ENCODE data around the gene NTN4. TPM values are rescaled to one million over a fixed set of nuclear protein-coding genes. Genes with fewer than 3 reads are reported as not detected.
A peak's percentile ranks its signal among the peaks of the same experiment; 100 is the strongest.

Gene NTN4
- total and polyA plus RNA-seq, 12 donors: 10.1 to 62.5 (median 42.4) TPM

DNA sequence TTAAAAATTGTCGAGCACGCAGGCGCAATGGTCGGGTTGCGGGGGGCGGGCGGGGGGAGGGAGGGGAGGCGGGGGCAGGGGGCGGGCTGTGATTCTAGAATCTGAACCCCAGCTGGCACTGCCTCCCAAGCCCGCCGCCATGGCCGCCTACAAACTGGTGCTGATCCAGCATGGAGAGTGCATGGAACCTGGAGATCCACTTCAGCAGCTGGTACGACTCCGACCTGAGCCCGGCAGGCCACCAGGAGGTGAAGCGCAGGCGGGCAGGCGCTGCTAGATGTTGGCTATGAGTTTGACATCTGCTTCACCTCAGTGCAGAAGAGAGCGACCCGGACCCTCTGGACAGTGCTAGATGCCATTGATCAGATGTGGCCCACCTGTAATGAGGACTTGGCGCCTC lies 118.4 kb downstream of the NTN4 start:
- 94 to 98% (median 95%) methylated on average over 12 to 21 of the region's 21 CpGs for WGBS, 4 donors
- intact Hi-C loops (cut with DNase I): no loop called here
- TF ChIP-seq POLR2A (IDR thresholded peaks at IDR 0.05): no peak
- TF ChIP-seq, protein P1, sequence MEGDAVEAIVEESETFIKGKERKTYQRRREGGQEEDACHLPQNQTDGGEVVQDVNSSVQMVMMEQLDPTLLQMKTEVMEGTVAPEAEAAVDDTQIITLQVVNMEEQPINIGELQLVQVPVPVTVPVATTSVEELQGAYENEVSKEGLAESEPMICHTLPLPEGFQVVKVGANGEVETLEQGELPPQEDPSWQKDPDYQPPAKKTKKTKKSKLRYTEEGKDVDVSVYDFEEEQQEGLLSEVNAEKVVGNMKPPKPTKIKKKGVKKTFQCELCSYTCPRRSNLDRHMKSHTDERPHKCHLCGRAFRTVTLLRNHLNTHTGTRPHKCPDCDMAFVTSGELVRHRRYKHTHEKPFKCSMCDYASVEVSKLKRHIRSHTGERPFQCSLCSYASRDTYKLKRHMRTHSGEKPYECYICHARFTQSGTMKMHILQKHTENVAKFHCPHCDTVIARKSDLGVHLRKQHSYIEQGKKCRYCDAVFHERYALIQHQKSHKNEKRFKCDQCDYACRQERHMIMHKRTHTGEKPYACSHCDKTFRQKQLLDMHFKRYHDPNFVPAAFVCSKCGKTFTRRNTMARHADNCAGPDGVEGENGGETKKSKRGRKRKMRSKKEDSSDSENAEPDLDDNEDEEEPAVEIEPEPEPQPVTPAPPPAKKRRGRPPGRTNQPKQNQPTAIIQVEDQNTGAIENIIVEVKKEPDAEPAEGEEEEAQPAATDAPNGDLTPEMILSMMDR (IDR thresholded peaks at IDR 0.05): no peak
- H3K36me3 ChIP-seq (replicated peaks in 1 of 2): no peaks in the 10 kb centered on the region
- H3K27me3 ChIP-seq: no peaks in the 10 kb centered on the region
- no peaks in the 10 kb centered on the region for H3K4me1 ChIP-seq (replicated peaks in 1 of 2)
- no peak for DNase-seq
- H3K4me3 ChIP-seq: no peak overlapping the region
- H3K9me3 ChIP-seq (replicated peaks in 1 of 3): no peaks in the 10 kb centered on the region
- H3K27ac ChIP-seq: no peak overlapping the region

DNA sequence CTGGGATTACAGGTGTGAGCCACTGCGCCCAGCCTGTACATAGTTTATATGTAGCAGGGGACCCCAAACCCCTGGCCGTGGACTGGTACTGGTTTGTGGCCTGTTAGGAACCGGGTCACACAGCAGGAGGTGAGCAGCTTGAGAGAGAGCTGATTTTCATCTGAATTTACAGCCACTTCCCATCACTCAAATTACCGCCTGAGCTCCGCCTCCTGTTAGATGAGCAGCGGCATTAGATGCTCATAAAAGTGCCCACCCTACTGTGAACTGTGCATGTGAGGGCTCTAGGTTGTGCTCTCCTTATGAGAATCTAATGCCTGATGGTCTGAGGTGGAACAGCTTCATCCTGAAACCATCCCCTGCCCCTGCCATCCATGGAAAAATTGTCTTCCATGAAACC lies 119.3 kb downstream of the NTN4 start:
- Histone ChIP-seq H3K36me3 (replicated peaks in 1 of 2) (no peaks in the 10 kb centered on the region), H3K4me3 (no peak overlapping the region), H3K9me3 (replicated peaks in 1 of 3) (no peaks in the 10 kb centered on the region), H3K4me1 (replicated peaks in 1 of 2) (no peaks in the 10 kb centered on the region), H3K27me3 (no peaks in the 10 kb centered on the region), H3K27ac (no peak overlapping the region)
- 74 to 94% (median 91%) methylated on average over 3 to 6 of the region's 6 CpGs for WGBS, 4 donors
- TF ChIP-seq POLR2A (IDR thresholded peaks at IDR 0.05): no peak
- TF ChIP-seq, protein P1 (IDR thresholded peaks at IDR 0.05): no peak
- intact Hi-C loops (cut with DNase I): no loop called here
- DNase-seq: no peak

DNA sequence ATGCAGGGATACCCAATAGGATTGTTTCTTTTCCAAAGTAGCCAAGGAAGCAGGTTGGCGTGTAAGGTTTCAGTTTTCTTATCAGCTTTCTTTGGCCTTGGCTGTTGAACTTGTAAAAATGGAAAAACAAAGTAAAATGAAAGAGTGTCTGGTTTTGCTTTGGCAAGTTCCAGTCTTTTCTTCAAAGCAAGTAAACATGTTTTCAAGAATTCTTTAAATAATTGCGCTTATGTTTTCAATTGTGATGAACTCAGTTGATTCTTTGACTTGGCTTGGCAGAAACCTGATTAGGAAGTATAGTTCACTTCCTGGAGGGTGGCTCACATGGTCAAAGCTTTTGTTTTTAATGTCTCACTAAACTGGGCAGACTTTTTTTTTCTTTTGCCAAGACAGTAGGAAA lies 127.0 kb downstream of the NTN4 start:
- no peaks in the 10 kb centered on the region for H3K36me3 ChIP-seq (replicated peaks in 1 of 2)
- 21 to 35% (median 27%) methylated on average over 2 of the region's 2 CpGs for WGBS, 4 donors
- peak in 1 of 7 donors; percentile 12 for DNase-seq
- intact Hi-C loops (cut with DNase I): no loop called here
- H3K4me3 ChIP-seq: peak overlapping the region in 2 of 4 donors; percentile 4 to 9
- TF ChIP-seq, protein P1 (IDR thresholded peaks at IDR 0.05): no peak
- TF ChIP-seq POLR2A (IDR thresholded peaks at IDR 0.05): no peak
- H3K4me1 ChIP-seq (replicated peaks in 1 of 2): peaks cover 7 to 13% of the 10 kb centered on the region in 2 donors
- peak overlapping the region; percentile 39 to 86 (median 57) for H3K27ac ChIP-seq
- H3K27me3 ChIP-seq: no peaks in the 10 kb centered on the region
- H3K9me3 ChIP-seq (replicated peaks in 1 of 3): no peaks in the 10 kb centered on the region

DNA sequence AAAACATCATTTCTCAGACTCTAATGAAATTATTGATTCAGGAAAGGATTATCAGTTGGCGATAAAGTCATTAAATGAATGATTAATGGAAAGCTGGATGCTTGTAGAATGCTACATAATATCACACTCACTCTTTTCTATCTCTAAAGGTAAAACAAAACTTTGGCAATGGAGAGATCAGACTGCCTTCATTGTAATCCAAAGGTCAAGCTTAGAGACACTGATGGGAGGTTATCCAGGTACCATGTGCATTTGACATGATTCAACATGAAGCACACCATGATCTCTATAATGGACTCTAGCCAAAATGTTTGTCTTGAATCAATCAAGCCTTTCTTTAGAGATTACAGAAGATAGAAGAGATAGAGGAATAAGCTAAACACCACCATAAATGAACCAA lies 129.2 kb downstream of the NTN4 start:
- TF ChIP-seq POLR2A (IDR thresholded peaks at IDR 0.05): no peak
- TF ChIP-seq, protein P1 (IDR thresholded peaks at IDR 0.05): no peak
- no peak for DNase-seq
- Histone ChIP-seq H3K9me3 (replicated peaks in 1 of 3) (no peaks in the 10 kb centered on the region), H3K4me1 (replicated peaks in 1 of 2) (peaks cover 7 to 13% of the 10 kb centered on the region in 2 donors), H3K36me3 (replicated peaks in 1 of 2) (no peaks in the 10 kb centered on the region), H3K27me3 (no peaks in the 10 kb centered on the region), H3K27ac (no peak overlapping the region), H3K4me3 (no peak overlapping the region)
- intact Hi-C loops (cut with DNase I): no loop called here
- WGBS, 4 donors: 89 to 100% (median 91%) methylated on average over 1 of the region's 1 CpG
